Activated naive CD4-positive, alpha-beta T cell treated with anti-CD3 and anti-CD28 coated beads for 36 hours (primary cell): ENCODE data around the gene NRGN. TPM values are rescaled to one million over a fixed set of nuclear protein-coding genes. Genes with fewer than 3 reads are reported as not detected.

Experiments used
- total RNA-seq, 2 experiments: library from RNA; stranded (reverse); gene quantifications; one replicate each; pipeline ENCODE4 v1.2.3, GENCODE V29; 2021

Gene NRGN
- total RNA-seq, 2 experiments from 2014 or later = 10.3 to 10.8 TPM

Other genes with a start within 250 kb of the NRGN start
- not detected for gene OR8B12, start 196.3 kb upstream of the NRGN start, total RNA-seq
- not detected for gene OR8A1, start 169.9 kb upstream of the NRGN start, total RNA-seq
- not detected for gene PANX3, start 128.5 kb upstream of the NRGN start, total RNA-seq
- gene TBRG1, start 117.1 kb upstream of the NRGN start, total RNA-seq = 10 to 100 TPM; 28.3 to 28.6 TPM
- 10 to 100 TPM in 1 of 2 experiments, 1 to 10 TPM in 1; 7.8 to 10.8 TPM for gene SIAE, start 66.2 kb upstream of the NRGN start, total RNA-seq
- gene SPA17, start 66.0 kb upstream of the NRGN start, total RNA-seq = 1 to 10 TPM; 3.9 to 5.1 TPM
- gene VSIG2, start 12.3 kb downstream of the NRGN start, total RNA-seq = under 1 TPM; 0.20 to 0.29 TPM
- gene ESAM, start 22.3 kb downstream of the NRGN start, total RNA-seq = 1 to 10 TPM; 1.0 to 1.2 TPM
- gene MSANTD2, start 60.5 kb downstream of the NRGN start, total RNA-seq = 1 to 10 TPM; 3.8 to 4.2 TPM
- gene ROBO3, start 125.5 kb downstream of the NRGN start, total RNA-seq = 10 to 100 TPM; 24.2 to 24.5 TPM
- gene ROBO4, start 157.9 kb downstream of the NRGN start, total RNA-seq = not detected
- not detected for gene HEPN1, start 179.3 kb downstream of the NRGN start, total RNA-seq
- gene HEPACAM, start 196.1 kb downstream of the NRGN start, total RNA-seq = not detected
- 1 to 10 TPM; 6.1 to 7.3 TPM for gene CCDC15, start 214.3 kb downstream of the NRGN start, total RNA-seq